HG03108 (cell line): ENCODE measurements around the gene TFEB.

Experiments
- ATAC-seq: cut with Tn5 transposase; IDR thresholded peaks from one replicate; pipeline ENCODE4 v1.9.1; 2021; ENCODE audit warnings: moderate library complexity; ENCODE audit not compliant: unreplicated experiment

Gene TFEB

DNA sequence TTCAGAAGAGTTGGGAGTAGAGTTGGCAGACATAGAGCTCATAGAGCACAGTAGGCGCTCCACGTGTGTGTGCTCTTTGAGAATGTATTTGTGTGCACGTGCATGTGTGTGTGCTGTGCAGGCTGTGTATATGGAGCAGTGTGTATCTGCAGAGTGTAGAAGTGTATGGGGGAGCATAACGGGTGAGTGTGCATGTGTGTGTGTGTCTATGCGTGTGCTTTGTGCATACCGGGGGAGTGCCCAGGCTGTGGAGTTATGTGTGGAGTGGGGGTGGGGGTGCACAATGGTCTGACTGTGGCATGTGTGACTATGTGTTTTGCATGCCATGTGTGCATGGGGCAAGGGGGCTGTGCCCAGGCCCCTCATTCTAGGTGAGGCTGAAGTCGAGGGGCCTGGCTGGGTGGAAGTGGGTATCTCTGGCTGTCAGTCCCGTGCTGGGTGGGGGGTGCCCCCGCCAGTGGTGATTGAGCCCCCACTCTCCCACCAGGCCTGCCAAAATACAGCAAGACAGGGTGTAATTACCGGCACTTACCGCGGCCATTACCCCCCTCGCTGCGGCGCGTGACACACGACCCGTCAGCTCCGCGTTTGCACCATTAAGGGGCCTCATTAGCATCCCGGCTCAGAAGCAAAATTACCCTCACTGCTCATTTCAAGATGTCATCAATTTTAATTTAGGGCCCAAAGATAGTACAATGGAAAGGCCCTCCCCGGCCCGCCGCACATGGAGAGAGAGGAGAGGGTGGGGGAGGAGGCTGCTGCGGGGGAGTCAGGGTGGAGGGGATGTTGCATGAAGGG, 58.1 kb downstream of the TFEB start:
- ATAC-seq, result no peak

- no peak for ATAC-seq
Observed at GRCh38 chr6:41676431-41676830, 59.0 kb downstream of the TFEB start.

DNA sequence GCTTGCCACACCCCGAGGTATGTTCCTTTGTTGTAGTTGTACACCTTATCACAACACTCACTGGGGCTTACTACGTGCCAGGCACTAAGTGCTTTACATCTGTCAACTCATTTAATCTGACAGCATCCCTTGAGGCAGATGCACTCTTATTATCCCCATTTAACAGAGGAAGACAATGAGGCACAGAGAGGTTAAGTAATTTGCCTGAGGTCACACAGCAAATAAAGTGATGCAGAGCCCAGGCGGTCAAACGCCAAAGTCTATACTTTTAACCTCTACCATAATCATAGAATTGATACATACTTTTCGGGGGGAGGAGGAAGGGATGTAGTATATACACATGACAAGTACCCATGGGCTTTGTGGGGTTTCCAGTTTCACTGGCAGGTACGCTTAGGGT, 59.4 kb downstream of the TFEB start:
- no peak for ATAC-seq

DNA sequence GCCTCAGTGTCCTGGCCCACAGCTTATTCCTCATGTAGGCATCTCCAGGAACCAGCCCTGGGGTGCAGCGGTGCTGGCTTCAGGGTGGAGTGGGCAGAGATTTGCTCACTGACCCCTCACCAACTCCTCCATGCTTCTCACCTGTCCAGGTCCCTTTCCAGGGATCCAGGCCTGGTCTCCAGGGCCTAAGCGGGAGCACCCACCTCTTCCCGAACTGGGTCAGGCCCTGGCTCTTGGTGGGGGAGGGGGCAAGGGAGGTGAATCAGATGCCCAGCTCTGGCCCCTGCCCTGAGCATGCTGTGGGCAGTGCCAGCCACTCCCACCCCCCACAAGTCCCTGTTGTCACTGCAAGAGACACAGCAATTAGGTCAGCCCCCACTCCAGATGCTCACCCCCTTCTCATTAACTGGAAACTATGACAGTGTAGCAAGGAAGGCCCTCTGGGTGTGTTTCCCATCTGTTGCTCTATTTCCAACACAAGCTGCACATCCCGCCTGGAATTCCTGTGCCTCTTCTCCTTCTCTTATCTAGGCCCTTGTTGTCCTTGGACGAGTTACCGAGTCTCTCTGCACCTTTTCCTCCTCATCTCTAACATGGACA, 60.1 kb downstream of the TFEB start:
- ATAC-seq, result no peak

DNA sequence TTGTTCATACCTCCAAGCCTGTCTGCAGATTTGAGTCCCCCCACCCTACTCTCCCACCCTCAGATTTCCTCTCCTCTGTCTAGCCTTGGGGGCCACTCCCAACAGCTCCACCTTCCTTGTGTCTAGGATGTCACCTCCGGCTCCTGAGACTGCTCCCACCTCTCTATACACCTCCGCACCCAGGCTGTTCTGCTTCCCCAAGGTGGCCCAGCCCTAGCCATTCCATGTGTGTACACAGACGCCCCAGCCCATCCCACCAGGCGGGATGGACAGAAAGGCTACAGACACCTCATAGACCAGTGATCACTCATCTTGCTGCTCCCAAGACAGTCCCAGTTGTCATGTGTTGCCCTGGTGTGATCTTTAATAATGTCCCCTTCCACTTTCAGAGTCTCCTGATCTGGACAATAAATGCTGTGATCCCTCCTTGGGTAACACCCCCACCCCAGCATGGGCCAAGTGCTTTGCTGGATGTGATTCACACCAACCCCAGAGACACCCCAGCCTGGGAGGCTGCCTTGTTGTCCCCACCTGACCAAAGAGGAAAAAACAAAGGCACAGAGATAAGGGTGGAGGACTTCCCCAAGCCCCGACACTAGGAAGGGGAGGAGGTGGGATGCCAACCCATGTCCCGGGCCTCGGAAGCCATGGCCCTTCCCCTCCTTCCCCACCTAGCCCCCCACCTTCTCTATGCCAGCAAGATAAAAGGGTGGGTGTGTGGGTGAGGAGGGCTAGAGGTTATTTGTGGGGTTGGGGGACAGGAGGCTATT, 61.0 kb downstream of the TFEB start:
- no peak for ATAC-seq

DNA sequence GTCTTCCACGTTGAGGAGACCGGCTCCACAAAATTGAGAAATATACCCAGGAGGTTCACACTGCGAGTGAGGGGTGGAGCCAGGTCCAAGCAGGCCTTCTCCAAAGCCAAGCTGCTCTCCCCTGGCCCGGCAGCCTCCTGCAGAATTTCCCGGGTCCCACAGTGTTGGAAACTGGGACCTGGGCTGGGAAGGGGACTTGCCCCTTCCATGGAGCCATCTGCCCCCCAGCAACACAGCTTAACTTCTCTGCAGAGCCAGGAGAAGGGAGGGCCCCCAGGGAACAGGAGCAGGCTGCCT, 61.8 kb downstream of the TFEB start:
- no peak for ATAC-seq

GRCh38 chr6:41672816-41673703, 62.3 kb downstream of the TFEB start:
- no peak for ATAC-seq

- ATAC-seq, result no peak
Observed at GRCh38 chr6:41672016-41672415, 63.4 kb downstream of the TFEB start.

- no peak for ATAC-seq
Observed at GRCh38 chr6:41671376-41671775, 64.0 kb downstream of the TFEB start.

DNA sequence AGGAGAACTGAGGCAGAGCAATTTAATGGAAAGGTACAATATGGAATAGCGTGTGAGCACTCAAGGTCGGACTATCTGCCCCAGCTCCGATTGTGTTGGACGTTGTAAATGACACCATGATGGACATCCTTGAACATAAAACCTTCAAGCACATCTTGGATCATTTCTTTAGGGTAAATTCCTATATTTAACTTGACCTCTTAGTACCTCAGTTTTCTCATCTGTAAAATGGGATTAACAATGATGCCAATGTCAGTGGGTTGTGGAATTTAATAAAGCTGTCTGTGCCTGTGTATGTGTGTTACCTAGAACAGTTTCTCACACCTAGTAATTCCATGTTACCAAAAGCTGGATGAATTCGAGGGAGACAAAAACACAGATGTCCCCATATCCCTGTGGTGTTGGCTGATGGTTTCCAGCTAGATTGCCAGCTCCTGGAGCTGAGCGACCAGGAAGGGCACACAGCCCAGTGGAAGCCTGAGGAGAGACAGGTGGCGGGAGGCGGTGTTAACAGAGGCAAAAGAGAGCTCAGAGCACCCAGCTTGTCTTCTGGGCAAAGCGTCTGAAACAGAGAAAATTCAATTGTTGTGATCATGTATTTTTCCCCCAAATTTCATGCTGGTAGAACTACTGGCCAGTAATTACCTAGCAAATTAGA, 64.6 kb downstream of the TFEB start:
- ATAC-seq, result no peak

DNA sequence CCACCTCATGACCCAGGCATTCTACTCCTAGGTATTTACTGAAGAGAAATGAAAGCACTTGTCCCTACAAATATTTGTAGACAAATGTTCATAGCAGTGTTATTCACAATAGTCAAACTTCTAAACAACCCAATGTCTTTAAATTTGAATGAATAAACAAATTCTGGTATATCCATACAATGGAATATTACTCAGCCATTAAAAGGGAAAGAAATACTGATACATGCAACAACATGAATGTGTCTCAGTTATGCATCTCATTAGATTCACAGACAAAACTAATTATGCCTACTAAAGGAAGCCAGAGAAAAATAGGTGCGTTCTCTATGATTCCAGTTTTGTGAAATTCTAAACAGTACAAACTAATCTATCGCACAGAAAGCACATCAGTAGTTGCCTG, 66.4 kb downstream of the TFEB start:
- no peak for ATAC-seq

GRCh38 chr6:41667195-41667594, 68.2 kb downstream of the TFEB start:
- ATAC-seq, result no peak

DNA sequence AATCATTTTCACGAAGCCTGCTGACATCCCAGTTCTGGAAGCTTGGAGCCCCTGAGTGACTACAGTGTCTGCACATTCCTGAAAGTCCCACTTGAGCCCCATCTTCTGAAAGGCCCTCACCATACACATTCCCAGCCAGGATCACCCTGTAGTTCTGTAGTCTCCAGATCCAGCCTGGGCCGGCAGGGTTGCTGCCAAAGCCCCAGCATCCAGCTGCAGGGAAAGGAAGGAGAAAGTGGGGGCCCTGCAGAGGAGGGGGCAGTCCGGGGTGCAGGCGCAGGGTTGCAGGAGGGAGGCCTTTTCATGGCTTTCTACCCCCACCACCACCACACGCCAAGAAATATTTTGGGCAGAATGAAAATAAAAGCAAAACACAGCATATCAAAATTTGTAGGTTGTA, 71.1 kb downstream of the TFEB start:
- no peak for ATAC-seq

DNA sequence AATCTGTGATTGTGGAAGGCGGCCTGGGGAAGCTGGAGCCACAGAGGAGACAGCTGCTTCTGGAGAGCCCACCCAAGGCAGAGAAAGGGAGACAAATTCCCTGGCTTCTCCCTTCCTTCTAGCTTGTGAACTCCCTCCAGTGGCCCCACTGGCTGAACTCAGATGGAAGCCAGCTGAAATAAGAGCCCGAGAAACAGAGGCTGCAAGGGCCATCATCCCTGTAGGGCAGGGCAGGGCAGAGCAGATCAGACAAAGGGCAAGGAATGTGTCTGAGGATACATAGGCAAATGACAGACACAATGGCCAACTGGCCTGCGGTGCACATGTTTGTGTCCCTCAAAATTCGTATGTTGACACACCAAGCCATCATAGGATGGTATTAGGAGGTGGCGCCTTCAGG, 71.8 kb downstream of the TFEB start:
- no peak for ATAC-seq

GRCh38 chr6:41659935-41660334, 75.5 kb downstream of the TFEB start:
- no peak for ATAC-seq

- ATAC-seq, result no peak
Observed at GRCh38 chr6:41658636-41659035, 76.8 kb downstream of the TFEB start.

DNA sequence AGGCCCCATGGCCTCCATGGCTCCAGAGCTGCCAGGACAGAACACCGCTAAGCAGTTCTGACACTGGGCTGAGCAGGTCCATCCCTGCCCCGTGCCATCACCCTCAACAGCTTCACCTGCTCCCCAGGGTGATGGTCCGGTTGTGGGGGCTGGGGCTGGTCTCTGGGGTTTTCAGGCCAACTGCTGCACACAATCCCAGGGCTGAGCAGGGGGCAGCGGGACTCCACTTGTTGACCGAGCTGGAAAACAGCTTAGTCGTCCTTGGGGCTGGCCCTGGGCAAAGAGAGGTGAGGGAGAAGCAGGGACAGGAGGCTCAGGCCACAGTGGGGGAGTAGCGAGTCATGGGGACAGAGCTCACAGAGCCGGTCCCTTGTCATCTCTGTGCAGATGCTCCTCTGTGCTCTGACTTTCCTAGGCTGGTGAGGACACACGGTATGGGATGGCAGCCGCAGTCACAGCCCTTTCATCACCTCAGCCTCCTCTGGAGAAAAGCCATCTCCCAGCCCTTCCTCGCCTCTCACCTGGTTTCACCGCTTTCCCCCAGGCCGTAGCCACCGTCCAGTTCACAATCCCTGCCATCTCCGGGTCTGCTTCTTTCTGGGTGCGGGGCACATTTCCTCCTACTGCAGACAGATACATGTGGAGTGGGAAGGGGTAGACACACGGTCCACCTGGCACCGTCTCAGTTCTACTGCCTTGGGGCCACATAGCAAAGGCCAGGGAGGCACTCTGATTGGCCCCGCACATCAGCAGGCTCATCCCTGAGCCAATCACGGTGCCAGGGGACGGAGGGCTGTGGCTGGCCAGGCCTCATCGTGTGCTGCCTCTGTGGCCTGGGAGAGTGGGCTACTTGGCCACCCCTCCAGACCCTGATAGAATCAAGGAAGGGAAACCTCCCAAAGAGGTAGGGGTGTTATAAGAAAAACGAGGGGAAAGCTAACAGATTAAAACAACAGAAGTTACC, 78.0 kb downstream of the TFEB start:
- no peak for ATAC-seq

DNA sequence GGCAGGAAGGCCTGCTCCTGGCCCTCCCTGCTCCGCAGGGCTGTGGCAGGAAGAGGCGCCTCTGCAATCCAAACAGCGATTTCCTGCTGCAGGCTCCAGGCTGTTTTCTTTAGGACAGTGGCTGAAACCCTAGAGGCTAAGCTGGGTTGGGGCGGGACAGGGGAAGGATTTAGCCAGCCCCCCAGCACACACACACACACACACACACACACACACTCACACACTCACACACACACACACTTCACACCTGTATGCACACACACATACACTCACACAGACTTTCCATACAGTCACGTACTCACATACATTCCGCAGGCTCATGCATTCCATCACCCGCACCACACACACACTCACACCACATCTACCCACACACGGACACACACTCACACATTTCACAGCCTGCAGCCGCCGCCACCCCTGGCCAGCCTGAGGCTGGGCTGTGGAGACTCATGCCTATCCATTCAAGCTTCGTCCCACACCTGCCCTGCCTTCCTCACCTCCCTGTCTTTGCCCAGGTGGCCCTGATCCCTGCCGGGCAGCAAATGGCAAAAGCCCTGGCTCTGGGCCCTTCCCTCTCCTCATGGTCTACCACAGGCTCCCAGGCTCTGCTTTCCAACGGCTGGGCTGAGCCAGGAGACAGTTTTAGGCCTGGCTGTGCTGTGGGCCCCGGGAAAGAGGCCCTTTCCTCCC, 79.3 kb downstream of the TFEB start:
- no peak for ATAC-seq

DNA sequence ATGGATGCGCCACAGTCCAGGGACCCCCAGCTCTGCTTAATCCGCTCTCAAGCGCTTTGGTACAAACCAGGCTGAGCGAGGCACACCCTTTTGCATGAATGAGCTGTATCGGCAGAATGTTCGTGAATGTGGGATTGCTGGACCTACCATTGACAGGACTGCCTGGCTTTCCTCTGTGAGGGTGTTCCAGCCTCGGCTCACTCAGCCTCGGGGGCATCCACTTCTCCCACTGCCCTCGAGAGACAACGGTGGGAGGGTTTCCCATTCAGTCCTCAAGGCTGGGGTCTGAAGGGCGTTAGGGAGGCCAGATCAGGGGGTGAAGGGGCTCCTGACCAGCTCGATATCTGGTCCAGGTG, 79.8 kb downstream of the TFEB start:
- ATAC-seq, result no peak
